Activated naive CD4-positive, alpha-beta T cell treated with anti-CD3 and anti-CD28 coated beads, Interleukin-2, amount 50 U/mL, for 24 hours (primary cell): ENCODE measurements around the gene SLC5A7.

Experiments
- H3K27ac Mint-ChIP-seq: one replicate; pipeline ENCODE4 v1.8.0; 2021; ENCODE audit warnings: mild to moderate bottlenecking, mixed read lengths
- H3K27me3 Mint-ChIP-seq: one replicate; pipeline ENCODE4 v1.8.0; 2021; ENCODE audit warnings: mixed read lengths
- H3K36me3 Mint-ChIP-seq: one replicate; pipeline ENCODE4 v1.8.0; 2021; ENCODE audit warnings: mixed read lengths
- H3K4me1 Mint-ChIP-seq: one replicate; pipeline ENCODE4 v1.8.0; 2021; ENCODE audit warnings: mixed read lengths
- H3K4me3 Mint-ChIP-seq: one replicate; pipeline ENCODE4 v1.8.0; 2021; ENCODE audit warnings: mild to moderate bottlenecking, mixed read lengths
- H3K9me3 Mint-ChIP-seq: one replicate; pipeline ENCODE4 v1.8.0; 2021; ENCODE audit warnings: mixed read lengths

Gene SLC5A7

DNA sequence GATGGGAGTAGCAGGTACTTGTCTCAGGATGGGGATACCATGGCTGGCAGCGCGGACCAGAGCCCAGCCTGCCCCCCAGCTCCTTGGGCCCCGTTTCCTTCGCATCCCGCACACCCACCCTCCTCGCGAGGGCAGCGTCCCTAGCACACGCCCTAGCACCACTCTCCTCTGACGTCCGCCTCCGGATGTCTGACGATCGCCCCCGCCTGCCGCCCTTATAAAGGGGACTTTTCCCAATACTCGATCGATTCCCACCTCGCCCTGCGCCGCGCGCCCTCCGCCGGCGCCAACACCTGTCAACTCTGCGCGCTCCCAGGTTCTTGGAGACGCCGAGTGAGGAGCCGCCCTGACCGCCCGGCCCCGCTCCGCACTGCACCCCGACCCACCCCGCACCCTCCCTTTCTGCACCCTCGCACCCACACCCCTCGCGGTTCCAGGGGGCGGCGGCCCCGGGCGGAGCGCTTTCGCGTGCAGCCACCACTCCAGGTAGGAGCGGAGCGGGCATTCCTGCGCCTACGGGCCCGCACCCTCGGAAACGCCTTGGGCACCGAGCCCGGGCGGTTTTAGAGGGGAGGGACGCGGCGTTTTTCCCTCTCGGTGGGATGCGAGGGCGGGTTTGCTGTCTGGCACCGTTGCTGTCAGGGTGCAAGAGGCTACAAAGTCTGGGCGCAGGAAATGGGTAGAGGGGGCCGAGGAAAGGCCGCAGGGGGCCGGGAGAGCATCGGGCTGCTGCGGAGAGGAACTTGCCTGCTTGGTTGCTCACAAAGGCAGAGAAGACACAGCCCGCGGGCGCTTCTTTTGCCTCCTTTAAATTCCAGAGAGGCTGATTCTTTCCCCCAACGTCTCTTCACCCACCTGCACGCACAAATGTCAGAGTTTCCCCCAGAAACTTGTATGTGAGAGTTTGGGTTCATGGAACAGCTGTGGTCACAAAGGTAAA is at the start of gene SLC5A7:
Gene SLC5A7, plus strand, starts transcription at position 247 of the 940 bp plus-strand sequence. CDS start 1,632 bp downstream, outside the sequence.
- Mint-ChIP-seq H3K4me3 (no peak within 1 kb of the TSS), H3K4me1 (no peaks in the 10 kb centered on the region), H3K27me3 (peaks cover 14% of the 10 kb centered on the region), H3K9me3 (no peaks in the 10 kb centered on the region), H3K27ac (no peak within 1 kb of the TSS), H3K36me3 (no peaks in the 10 kb centered on the region)

DNA sequence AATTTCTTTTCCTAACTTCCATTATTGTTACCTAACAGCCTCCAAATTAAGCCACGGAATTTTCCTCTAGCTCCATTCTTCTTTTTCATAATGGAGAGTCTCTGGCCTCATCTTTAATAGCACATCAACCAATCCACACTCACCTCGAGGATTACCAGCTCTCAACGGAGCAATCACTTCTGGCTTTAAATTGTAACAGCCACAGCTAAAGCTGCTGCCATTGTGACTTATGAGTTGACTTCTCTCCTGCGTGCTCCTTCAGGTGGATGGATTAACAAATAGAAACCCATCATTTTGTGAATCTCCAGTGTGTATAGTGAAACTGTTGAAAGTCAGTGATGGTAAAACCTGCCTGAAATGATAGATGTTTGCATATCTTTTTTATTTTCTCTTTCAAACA is 24.9 kb upstream of the SLC5A7 start:
- no peak overlapping the region for H3K4me3 Mint-ChIP-seq
- no peaks in the 10 kb centered on the region for H3K4me1 Mint-ChIP-seq
- H3K27me3 Mint-ChIP-seq: no peaks in the 10 kb centered on the region
- H3K27ac Mint-ChIP-seq: no peak overlapping the region
- no peaks in the 10 kb centered on the region for H3K36me3 Mint-ChIP-seq
- H3K9me3 Mint-ChIP-seq: peaks cover 5% of the 10 kb centered on the region

DNA sequence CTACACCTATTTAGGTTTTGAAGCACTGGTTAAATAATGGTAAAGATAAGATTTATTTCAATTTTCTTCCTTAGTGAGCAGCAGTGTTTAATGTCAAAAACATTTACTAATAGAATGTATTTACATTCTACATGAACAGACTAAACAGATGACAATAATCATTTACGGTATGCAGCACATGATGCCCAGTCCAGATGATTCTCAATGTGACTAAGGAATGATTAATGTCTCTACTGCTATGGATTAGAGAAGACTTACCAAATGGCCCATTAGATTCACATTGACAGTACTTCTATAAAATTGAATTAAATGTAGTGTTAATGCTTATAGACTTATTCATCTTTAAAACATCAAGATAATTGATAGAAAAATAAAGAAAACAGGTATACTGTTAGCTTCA is 22.1 kb upstream of the SLC5A7 start:
- no peaks in the 10 kb centered on the region for H3K36me3 Mint-ChIP-seq
- no peak overlapping the region for H3K4me3 Mint-ChIP-seq
- H3K4me1 Mint-ChIP-seq: no peaks in the 10 kb centered on the region
- H3K9me3 Mint-ChIP-seq: peaks cover 6% of the 10 kb centered on the region
- peaks cover 1% of the 10 kb centered on the region for H3K27me3 Mint-ChIP-seq
- H3K27ac Mint-ChIP-seq: no peak overlapping the region

DNA sequence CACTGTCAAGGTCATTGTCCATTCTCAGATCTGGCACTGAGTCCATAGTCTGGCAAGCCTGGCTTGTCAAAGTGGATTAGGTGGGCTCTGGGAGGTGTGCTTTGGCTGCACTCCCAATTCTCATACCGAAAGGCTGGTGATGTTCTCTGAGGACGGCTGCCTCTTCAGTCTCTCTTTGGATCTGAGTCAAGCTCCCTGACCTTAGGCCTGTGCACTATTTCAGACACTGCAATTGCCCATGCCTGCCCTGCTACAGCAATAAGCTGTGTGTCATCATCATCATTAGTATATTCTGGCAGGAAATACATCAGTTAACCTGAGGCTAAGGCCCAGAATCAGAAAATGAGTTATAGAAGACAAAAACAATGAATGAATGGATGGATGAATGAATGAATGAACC is 1.6 kb upstream of the SLC5A7 start:
- H3K27me3 Mint-ChIP-seq: peaks cover 14% of the 10 kb centered on the region
- no peaks in the 10 kb centered on the region for H3K4me1 Mint-ChIP-seq
- H3K36me3 Mint-ChIP-seq: no peaks in the 10 kb centered on the region
- H3K27ac Mint-ChIP-seq: no peak overlapping the region
- no peaks in the 10 kb centered on the region for H3K9me3 Mint-ChIP-seq
- H3K4me3 Mint-ChIP-seq: no peak overlapping the region

DNA sequence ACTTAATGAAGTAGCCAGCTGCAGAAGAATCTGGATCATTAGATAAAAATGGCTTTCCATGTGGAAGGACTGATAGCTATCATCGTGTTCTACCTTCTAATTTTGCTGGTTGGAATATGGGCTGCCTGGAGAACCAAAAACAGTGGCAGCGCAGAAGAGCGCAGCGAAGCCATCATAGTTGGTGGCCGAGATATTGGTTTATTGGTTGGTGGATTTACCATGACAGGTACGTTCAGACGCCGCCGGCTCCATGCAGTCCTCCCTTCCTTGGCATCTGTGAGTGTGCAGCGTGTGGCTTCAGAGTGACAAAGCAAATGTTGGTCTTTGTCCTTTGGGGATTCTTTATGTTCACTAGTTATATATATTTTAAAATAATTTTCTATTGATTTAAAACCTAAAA is 1.8 kb downstream of the SLC5A7 start:
- Mint-ChIP-seq H3K4me3 (no peak overlapping the region), H3K27me3 (peaks cover 14% of the 10 kb centered on the region), H3K36me3 (no peaks in the 10 kb centered on the region), H3K27ac (no peak overlapping the region), H3K9me3 (no peaks in the 10 kb centered on the region), H3K4me1 (no peaks in the 10 kb centered on the region)

DNA sequence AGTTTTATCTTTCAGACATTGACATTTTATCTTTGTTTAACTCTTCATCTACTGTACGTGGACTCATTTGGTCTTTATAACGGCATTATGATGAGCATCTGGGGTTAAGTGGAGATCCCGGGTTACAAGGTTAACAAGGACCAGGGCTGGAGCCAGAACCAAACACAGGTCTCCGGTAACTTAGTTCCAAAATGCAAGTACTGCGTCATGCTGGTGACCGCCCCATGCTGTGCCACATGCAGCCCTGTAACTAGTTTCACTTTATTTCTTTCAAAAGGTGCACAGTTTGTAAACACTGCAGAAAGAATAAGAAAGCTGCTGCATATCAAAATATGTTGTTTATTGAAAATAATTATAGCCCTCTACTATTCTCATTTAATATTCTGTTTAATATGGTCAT is 3.1 kb downstream of the SLC5A7 start:
- no peaks in the 10 kb centered on the region for H3K9me3 Mint-ChIP-seq
- peaks cover 14% of the 10 kb centered on the region for H3K27me3 Mint-ChIP-seq
- no peaks in the 10 kb centered on the region for H3K4me1 Mint-ChIP-seq
- H3K27ac Mint-ChIP-seq: no peak overlapping the region
- no peak overlapping the region for H3K4me3 Mint-ChIP-seq
- no peaks in the 10 kb centered on the region for H3K36me3 Mint-ChIP-seq

DNA sequence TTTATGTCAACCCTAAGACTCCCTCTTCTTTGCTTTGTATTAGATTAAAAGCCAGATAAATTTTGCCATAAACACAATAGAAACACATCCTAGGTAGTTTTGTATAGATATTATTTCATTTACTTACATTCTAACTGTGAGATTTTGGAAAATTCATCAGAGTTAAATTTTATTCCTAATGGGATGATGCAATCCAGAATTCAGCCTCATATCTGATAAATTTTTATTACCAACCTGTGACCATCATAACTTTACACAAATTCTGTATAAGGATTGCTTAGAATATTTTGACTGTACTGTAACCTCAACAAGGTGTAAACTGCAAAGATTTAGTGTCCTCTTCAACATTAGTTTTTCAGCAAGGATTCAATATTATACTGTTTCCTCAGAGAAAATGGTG is 4.4 kb downstream of the SLC5A7 start:
- Mint-ChIP-seq H3K9me3 (no peaks in the 10 kb centered on the region), H3K27ac (no peak overlapping the region)

DNA sequence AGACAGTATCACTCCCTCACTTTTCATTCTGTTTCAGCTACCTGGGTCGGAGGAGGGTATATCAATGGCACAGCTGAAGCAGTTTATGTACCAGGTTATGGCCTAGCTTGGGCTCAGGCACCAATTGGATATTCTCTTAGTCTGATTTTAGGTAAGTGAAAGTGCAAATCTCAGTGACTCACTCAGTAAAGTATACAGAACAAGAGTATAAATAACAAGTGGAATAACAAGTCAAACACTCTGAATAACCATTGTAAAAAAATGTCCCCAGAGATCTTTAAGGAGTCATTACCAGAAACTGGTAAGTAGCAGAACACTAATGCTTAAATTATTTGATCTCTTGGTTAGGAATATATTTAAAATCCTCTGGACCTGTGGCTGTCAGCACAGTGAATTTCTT is 5.7 kb downstream of the SLC5A7 start:
- Mint-ChIP-seq H3K4me1 (no peaks in the 10 kb centered on the region), H3K9me3 (no peaks in the 10 kb centered on the region), H3K27ac (no peak overlapping the region), H3K4me3 (no peak overlapping the region), H3K27me3 (peaks cover 9% of the 10 kb centered on the region), H3K36me3 (no peaks in the 10 kb centered on the region)

More for the DNA sequence above, 4.4 kb downstream of the SLC5A7 start:
- H3K4me3 Mint-ChIP-seq: no peak overlapping the region
- no peaks in the 10 kb centered on the region for H3K36me3 Mint-ChIP-seq
- no peaks in the 10 kb centered on the region for H3K4me1 Mint-ChIP-seq
- H3K27me3 Mint-ChIP-seq: peaks cover 9% of the 10 kb centered on the region

DNA sequence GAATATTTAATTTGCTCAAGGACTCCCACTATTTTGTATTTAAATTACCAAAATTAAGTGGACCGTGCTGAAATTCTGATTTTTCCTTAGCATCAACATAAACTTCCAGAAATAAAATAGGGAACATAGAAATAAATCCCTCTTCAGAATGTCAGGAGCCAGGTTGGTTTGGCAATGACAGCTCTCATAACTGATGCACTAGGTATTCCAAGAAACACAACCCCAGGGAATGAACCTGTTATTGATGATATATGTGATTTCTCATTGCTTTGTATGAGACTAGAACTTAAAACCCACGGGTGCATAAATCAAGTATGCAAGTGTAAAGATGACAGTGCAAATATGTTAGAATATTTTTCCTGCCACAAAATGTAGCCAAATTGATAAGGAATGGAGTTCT is 12.8 kb downstream of the SLC5A7 start:
- H3K27me3 Mint-ChIP-seq: no peaks in the 10 kb centered on the region
- no peak overlapping the region for H3K4me3 Mint-ChIP-seq
- no peaks in the 10 kb centered on the region for H3K36me3 Mint-ChIP-seq
- H3K4me1 Mint-ChIP-seq: no peaks in the 10 kb centered on the region
- no peaks in the 10 kb centered on the region for H3K9me3 Mint-ChIP-seq
- H3K27ac Mint-ChIP-seq: no peak overlapping the region

DNA sequence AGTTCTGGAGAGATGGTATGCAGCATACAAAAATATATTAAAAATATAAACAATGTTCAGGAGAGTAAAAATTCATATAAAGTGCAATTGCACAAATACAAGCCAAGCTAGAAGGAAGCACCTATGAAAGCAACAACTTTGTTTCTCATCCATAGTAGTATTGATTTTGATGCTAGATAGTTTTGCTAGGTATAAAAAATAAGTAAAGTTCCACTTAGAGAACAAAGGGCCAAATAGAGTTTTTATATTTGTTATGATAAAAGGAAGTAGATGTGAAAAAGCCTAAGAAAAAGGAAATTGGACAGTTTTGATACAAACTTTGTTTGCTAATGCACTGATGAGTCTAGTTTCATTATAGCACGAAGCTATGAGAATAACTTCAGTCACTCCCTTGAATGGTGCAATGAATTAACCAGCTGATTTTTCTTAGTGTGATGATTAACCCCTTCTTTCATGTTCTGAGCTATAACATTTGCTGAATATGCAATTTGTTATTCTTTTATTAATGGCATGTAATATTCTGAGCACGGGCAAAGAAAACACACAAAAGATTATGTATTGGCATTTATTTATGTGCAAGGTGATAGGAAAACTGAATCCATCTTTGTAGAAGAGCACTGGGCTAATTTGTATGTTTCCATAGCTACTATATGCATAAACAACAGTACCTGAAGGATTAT is 24.7 kb downstream of the SLC5A7 start:
- no peak overlapping the region for H3K27ac Mint-ChIP-seq
- H3K4me1 Mint-ChIP-seq: no peaks in the 10 kb centered on the region
- H3K36me3 Mint-ChIP-seq: no peaks in the 10 kb centered on the region
- peaks cover 18% of the 10 kb centered on the region for H3K9me3 Mint-ChIP-seq
- peaks cover 1% of the 10 kb centered on the region for H3K27me3 Mint-ChIP-seq
- no peak overlapping the region for H3K4me3 Mint-ChIP-seq

DNA sequence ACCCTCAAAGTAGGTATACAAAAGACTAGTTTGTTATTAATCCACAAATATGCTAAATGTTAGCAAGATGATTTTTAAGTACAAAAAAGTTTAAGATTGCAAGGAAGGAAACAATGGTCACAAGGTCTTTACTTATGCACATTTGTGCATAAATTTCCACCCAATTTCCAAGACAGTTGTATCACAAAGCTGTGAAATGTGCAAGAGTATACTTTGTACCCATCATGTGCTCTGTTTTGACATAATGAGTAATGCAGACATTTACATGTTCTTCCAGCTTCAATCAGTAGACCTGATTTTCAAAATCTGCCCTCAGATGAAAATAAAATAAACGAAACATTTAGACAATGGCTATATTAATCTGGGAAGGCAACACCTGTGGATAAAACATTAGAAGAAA is 27.0 kb downstream of the SLC5A7 start:
- peaks cover 1% of the 10 kb centered on the region for H3K27me3 Mint-ChIP-seq
- no peaks in the 10 kb centered on the region for H3K36me3 Mint-ChIP-seq
- H3K4me1 Mint-ChIP-seq: no peaks in the 10 kb centered on the region
- H3K9me3 Mint-ChIP-seq: peaks cover 18% of the 10 kb centered on the region
- H3K4me3 Mint-ChIP-seq: no peak overlapping the region
- no peak overlapping the region for H3K27ac Mint-ChIP-seq

DNA sequence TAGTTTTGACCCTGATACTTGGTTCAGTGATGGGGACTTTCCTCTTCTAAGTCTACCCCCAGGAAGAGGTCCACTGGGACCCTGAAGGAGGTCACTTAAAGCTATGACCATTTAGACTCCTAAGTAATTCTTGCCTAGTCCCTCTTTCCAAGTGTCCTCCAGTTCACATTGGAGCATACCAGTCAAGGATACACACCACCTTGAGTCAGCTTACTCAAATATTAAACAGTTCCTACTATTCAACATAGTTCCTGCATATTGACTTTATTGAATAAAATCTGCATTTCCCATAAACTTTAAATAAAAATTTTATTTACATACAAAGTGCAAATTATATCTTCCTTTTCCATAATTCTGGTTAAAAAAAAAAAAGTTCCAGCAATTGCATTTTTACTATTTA is 36.3 kb downstream of the SLC5A7 start:
- Mint-ChIP-seq H3K27ac (no peak overlapping the region), H3K27me3 (no peaks in the 10 kb centered on the region), H3K9me3 (no peaks in the 10 kb centered on the region), H3K4me3 (no peak overlapping the region), H3K36me3 (no peaks in the 10 kb centered on the region), H3K4me1 (no peaks in the 10 kb centered on the region)

DNA sequence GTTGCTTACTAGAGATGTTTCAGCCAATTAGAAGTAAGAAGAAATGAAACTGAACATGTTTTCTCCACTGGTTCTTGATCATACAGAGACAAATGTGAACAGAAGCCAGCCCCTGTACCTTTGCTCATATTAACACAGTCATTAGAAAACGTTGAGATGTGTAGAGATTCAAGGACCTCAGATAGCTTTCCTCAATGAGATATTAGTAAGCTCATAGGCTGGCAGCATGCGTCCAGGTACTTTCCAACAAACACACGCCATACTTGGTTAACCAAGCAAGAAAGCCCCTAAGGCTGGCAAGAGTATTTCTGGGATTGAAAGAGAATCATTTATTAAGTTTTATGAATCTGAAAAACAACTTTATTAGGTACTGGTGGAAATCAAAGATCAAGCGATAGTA is 37.5 kb downstream of the SLC5A7 start:
- Mint-ChIP-seq H3K9me3 (no peaks in the 10 kb centered on the region), H3K27me3 (peaks cover 1% of the 10 kb centered on the region), H3K4me1 (no peaks in the 10 kb centered on the region), H3K27ac (no peak overlapping the region), H3K4me3 (no peak overlapping the region), H3K36me3 (no peaks in the 10 kb centered on the region)

DNA sequence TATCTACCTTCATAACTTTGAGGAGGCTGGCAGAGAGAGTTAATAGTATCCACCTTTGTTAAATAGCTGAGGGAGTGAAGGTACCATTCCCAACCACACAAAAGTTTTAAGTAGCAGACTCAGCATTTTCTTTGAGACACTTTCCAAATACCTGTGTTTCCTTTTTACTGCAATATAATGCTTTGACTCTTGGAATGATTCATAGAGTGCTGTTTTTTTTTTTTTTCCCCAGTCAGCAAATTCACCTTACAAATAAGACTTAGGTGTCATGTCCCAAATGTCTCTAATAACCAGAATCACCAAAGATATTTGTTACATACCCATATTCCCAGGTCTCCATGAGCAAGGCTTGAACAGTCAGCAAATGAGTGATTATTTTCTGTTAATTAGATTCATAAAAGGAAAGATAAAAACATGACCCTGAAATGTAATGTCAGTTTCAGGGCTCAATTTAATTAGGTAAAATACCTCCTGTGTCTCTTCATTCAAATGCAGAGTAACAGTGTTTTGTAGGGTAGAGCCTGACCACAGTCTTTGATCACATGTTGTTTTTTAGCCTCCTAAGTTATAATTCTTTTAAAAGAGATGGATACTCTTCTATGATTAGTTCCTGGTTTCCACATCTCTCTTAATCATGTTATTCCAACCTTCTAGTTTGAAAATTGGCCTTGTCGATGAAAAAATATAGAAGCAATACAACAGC is 39.9 kb downstream of the SLC5A7 start:
- H3K4me3 Mint-ChIP-seq: no peak overlapping the region
- no peaks in the 10 kb centered on the region for H3K9me3 Mint-ChIP-seq
- H3K27ac Mint-ChIP-seq: no peak overlapping the region
- peaks cover 1% of the 10 kb centered on the region for H3K27me3 Mint-ChIP-seq
- H3K4me1 Mint-ChIP-seq: no peaks in the 10 kb centered on the region
- no peaks in the 10 kb centered on the region for H3K36me3 Mint-ChIP-seq

DNA sequence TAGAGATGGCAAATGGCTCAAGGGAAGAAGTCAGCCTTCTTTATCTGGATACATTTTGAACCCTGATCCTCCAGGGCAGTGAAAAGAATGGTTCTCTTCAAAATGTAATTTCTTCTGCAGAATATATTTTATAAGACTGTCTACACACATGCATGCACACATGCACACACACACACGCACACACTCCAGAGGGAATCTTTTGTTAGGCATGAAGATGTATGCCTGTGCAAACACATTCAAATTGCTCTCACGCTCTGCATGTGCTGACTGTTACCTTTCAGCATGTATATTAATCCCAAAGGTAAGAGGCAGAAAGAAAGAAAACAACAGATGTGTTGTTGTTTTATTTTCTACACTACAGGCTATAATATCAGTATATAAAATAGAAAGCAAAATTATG is 43.2 kb downstream of the SLC5A7 start:
- Mint-ChIP-seq H3K36me3 (no peaks in the 10 kb centered on the region), H3K27ac (no peak overlapping the region), H3K9me3 (no peaks in the 10 kb centered on the region), H3K4me1 (no peaks in the 10 kb centered on the region), H3K27me3 (peaks cover 1% of the 10 kb centered on the region), H3K4me3 (no peak overlapping the region)

DNA sequence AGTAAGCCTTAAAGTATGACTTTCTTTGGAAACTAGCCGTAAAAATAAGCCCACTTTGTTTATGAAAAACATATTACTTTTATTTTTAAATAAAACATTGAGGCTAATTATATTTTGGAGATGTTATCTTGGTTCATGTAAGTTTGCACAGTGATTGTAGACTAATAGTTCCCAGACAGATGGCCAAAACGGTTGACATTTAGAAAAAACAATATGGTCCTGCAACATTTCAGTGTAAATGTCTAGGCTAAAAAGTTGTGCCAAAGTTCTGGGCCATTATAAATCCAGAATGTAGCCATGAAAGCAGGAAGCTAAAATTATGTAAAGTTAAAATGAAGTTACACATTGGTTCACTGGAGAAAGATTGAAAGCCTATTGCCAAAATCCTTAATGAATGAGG is 43.6 kb downstream of the SLC5A7 start:
- H3K27ac Mint-ChIP-seq: no peak overlapping the region
- no peaks in the 10 kb centered on the region for H3K36me3 Mint-ChIP-seq
- peaks cover 1% of the 10 kb centered on the region for H3K27me3 Mint-ChIP-seq
- H3K4me3 Mint-ChIP-seq: no peak overlapping the region
- no peaks in the 10 kb centered on the region for H3K4me1 Mint-ChIP-seq
- H3K9me3 Mint-ChIP-seq: no peaks in the 10 kb centered on the region
